HEK293 (cell line): Measurements from ENCODE around the gene GLYATL2.
A peak's percentile ranks its signal among the peaks of the same experiment; 100 is the strongest.

Experiments
- CTCF ChIP-seq: fragments of 450-650 bp; formaldehyde crosslinking; IDR thresholded peaks from 2 replicates; pipeline ENCODE4 v1.5.1; 2016; ENCODE audit warnings: missing biosample characterization, missing genetic modification characterization
- HOXD13 ChIP-seq: sonication (generic); formaldehyde crosslinking; IDR thresholded peaks from 2 replicates; pipeline ENCODE4 v1.8.0; 2022; ENCODE audit warnings: missing genetic modification reagents, borderline replicate concordance
- MYNN ChIP-seq: fragments of 450-650 bp; formaldehyde crosslinking; IDR thresholded peaks from 2 replicates; pipeline ENCODE4 v1.5.1; 2016; ENCODE audit warnings: missing biosample characterization, missing genetic modification characterization, borderline replicate concordance
- OVOL3 ChIP-seq: fragments of 450-650 bp; formaldehyde crosslinking; IDR thresholded peaks from 2 replicates; pipeline ENCODE4 v1.5.1; 2016; ENCODE audit warnings: missing biosample characterization, missing genetic modification characterization
- REPIN1 ChIP-seq: fragments of 450-650 bp; formaldehyde crosslinking; IDR thresholded peaks from 2 replicates; pipeline ENCODE4 v1.5.1; 2017; ENCODE audit warnings: missing biosample characterization, missing genetic modification characterization, low read depth
- ZNF521 ChIP-seq: fragments of 450-650 bp; formaldehyde crosslinking; IDR thresholded peaks from 2 replicates; pipeline ENCODE4 v1.5.1; 2017; ENCODE audit warnings: missing biosample characterization, mild to moderate bottlenecking, missing genetic modification characterization
- ZNF639 ChIP-seq: fragments of 450-650 bp; formaldehyde crosslinking; IDR thresholded peaks from 2 replicates; pipeline ENCODE4 v1.5.1; 2016; ENCODE audit warnings: missing biosample characterization, missing genetic modification characterization
- ZNF654 ChIP-seq: fragments of 450-650 bp; formaldehyde crosslinking; IDR thresholded peaks from 2 replicates; pipeline ENCODE4 v1.5.1; 2016; ENCODE audit warnings: low read depth, missing biosample characterization, missing genetic modification characterization
- ZNF776 ChIP-seq: fragments of 450-650 bp; formaldehyde crosslinking; IDR thresholded peaks from 2 replicates; pipeline ENCODE4 v1.5.0; 2017; ENCODE audit warnings: missing biosample characterization, missing genetic modification characterization, borderline replicate concordance
- ZSCAN5A ChIP-seq: fragments of 450-650 bp; formaldehyde crosslinking; IDR thresholded peaks from 2 replicates; pipeline ENCODE4 v1.5.1; 2016; ENCODE audit warnings: missing biosample characterization, missing genetic modification characterization

- TF ChIP-seq ZNF776 (tag by site-specific recombination) (no peak), ZNF521 (tag by site-specific recombination) (no peak), REPIN1 (no peak), ZSCAN5A (tag by site-specific recombination) (no peak), CTCF (tag by site-specific recombination) (0 out of 2 replicates have a peak, but pooled peaks have one; percentile 33), OVOL3 (no peak), ZNF654 (tag by site-specific recombination) (peak; percentile 69), ZNF639 (tag by site-specific recombination) (no peak), MYNN (tag by site-specific recombination) (no peak), HOXD13 (CRISPR knock-in tag) (no peak)
Measured at GRCh38 chr11:58788355-58789023, 56.0 kb downstream of the GLYATL2 start.
